Duodenal mucosa (tissue), 2 donors: ENCODE data around the gene KIF5C.

Experiments used
- H3K27ac ChIP-seq: one replicate; pipeline ENCODE4 v1.7.0; 2013; ENCODE audit warnings: low read depth, low read length
- H3K27me3 ChIP-seq, 2 donors: one replicate each; pipeline ENCODE4 v1.7.0; 2013; ENCODE audit warnings: low read length in 2 of 2, control low read depth in 1 of 2; ENCODE audit not compliant: insufficient read depth in 2 of 2, control insufficient read depth in 1 of 2
- H3K36me3 ChIP-seq, 2 donors: one replicate each; pipeline ENCODE4 v1.7.0; 2013; ENCODE audit warnings: low read length in 2 of 2, control low read depth in 1 of 2; ENCODE audit not compliant: insufficient read depth in 2 of 2, control insufficient read depth in 1 of 2
- H3K4me1 ChIP-seq, 2 donors: one replicate each; pipeline ENCODE4 v1.7.0; 2013; ENCODE audit warnings: low read length in 2 of 2, control low read depth in 1 of 2; ENCODE audit not compliant: insufficient read depth in 2 of 2, control insufficient read depth in 1 of 2
- H3K4me3 ChIP-seq, 2 donors: one replicate each; pipeline ENCODE4 v1.7.0; 2013; ENCODE audit warnings: low read length in 2 of 2, low read depth in 1 of 2
- H3K9ac ChIP-seq, 2 donors: one replicate each; pipeline ENCODE4 v1.7.0; 2013; ENCODE audit warnings: low read length in 2 of 2, low read depth in 1 of 2
- H3K9me3 ChIP-seq, 2 donors: one replicate each; pipeline ENCODE4 v1.7.0; 2013; ENCODE audit warnings: low read length in 2 of 2, control low read depth in 1 of 2; ENCODE audit not compliant: control insufficient read depth in 1 of 2

KIF5C gene

DNA sequence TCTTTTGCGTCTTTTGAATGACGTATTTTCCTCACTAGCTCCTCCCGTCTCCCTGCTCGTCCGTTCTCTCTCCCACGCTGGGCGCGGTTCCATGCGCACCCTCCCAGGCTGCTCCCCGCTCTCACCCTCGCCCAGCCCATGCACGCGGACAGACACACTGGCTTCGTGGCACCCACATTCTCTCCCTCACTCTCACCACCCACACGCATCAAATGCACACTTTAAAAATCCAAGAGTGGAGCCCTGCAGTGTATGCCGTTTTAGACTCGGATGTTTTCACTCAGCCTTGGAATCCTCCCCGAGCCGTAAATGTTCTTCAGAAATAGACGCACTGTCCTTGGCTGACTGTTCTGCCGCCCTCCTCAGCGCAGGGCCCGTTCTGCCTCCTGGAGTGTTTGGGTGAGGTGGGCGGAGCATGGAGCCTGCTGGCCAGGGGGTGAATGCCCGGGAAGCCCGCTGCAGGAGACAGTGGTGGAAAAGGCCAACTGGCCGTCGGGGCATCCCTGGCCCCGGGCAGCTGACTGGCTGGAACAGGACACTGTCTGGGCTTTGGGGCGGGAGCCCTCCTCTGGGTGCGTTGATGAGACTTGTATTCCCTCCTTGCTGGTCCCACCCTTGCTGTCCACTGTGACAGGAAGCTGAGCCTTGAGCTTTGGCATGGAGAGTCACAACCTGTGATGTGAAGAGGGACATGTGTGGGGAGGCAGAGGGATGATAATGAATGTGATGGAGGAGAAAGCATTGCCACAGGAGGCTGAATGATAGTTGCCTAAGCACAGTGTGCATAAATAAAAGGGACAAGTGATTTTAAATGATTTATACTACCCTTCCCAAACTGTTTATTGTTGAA is 128.1 kb downstream of the KIF5C start:
- no peaks in the 10 kb centered on the region for H3K36me3 ChIP-seq
- no peak overlapping the region for H3K9ac ChIP-seq
- no peaks in the 10 kb centered on the region for H3K9me3 ChIP-seq
- no peak overlapping the region for H3K27ac ChIP-seq
- H3K27me3 ChIP-seq: no peaks in the 10 kb centered on the region
- H3K4me1 ChIP-seq: peaks cover 0 to 8% of the 10 kb centered on the region in 2 donors
- no peak overlapping the region for H3K4me3 ChIP-seq

DNA sequence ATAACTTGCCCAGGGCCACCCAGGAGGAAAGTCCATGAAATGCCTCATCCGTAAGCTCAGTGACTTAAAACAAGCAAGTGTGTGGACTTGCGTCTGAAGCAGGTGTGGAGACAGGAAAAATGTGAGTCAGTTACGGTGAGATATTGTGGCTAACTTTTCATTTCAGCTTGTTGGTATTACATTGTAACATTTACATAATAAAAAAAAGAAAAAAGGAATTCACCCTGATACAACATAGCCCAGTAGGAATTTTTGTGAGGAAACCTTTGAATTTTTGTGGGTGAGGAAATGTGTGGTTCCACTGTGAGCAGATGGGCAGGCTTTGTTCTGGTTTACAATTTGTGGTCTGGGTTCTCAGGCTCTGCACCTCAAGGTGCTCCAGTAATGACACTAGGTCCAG is 129.8 kb downstream of the KIF5C start:
- peaks cover 0 to 3% of the 10 kb centered on the region in 2 donors for H3K4me1 ChIP-seq
- no peak overlapping the region for H3K9ac ChIP-seq
- H3K4me3 ChIP-seq: no peak overlapping the region
- H3K27me3 ChIP-seq: no peaks in the 10 kb centered on the region
- H3K36me3 ChIP-seq: no peaks in the 10 kb centered on the region
- H3K27ac ChIP-seq: no peak overlapping the region
- no peaks in the 10 kb centered on the region for H3K9me3 ChIP-seq

- no peak overlapping the region for H3K9ac ChIP-seq
- no peaks in the 10 kb centered on the region for H3K9me3 ChIP-seq
- H3K27me3 ChIP-seq: no peaks in the 10 kb centered on the region
- no peaks in the 10 kb centered on the region for H3K36me3 ChIP-seq
- no peaks in the 10 kb centered on the region for H3K4me1 ChIP-seq
- H3K27ac ChIP-seq: no peak overlapping the region
- H3K4me3 ChIP-seq: no peak overlapping the region
Measured at GRCh38 chr2:149005471-149006077, 130.5 kb downstream of the KIF5C start.

DNA sequence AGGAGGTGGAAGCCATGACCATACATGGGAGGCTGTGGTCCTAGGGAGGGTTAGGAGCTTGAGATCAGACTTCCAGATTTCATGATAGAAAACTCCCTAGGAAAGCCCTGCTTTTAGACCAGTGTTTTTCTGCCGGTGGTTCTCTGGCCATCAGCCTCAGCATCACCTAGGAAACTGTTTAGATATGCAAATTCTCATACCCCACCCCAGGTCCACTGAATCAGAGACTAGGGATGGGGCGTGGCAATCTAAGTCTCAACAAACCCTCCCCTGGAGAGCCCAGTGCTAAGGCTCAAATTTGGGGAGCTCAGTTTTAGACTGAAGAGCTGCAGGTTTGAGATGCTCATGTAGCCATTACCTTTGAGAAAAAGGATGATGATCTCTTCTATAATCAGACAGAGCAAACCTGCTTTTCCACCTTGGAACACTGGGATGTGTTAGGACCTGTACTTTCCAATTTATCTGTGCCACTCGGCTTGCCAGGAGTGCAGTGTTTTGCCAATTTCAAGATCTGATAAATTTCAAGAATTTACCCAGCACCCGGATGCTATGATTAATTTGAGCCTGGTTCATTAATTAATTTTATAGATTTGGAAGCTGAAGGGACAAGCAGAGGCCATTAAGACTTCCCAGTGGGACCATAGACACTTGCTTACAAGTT is 132.0 kb downstream of the KIF5C start:
- no peak overlapping the region for H3K9ac ChIP-seq
- H3K9me3 ChIP-seq: no peaks in the 10 kb centered on the region
- no peak overlapping the region for H3K4me3 ChIP-seq
- H3K4me1 ChIP-seq: no peaks in the 10 kb centered on the region
- H3K27me3 ChIP-seq: no peaks in the 10 kb centered on the region
- H3K36me3 ChIP-seq: no peaks in the 10 kb centered on the region
- H3K27ac ChIP-seq: no peak overlapping the region

GRCh38 chr2:149008381-149008780 is 133.4 kb downstream of the KIF5C start:
- Histone ChIP-seq H3K36me3 (no peaks in the 10 kb centered on the region), H3K27ac (no peak overlapping the region), H3K27me3 (no peaks in the 10 kb centered on the region), H3K9ac (no peak overlapping the region), H3K4me3 (no peak overlapping the region), H3K4me1 (no peaks in the 10 kb centered on the region), H3K9me3 (no peaks in the 10 kb centered on the region)

DNA sequence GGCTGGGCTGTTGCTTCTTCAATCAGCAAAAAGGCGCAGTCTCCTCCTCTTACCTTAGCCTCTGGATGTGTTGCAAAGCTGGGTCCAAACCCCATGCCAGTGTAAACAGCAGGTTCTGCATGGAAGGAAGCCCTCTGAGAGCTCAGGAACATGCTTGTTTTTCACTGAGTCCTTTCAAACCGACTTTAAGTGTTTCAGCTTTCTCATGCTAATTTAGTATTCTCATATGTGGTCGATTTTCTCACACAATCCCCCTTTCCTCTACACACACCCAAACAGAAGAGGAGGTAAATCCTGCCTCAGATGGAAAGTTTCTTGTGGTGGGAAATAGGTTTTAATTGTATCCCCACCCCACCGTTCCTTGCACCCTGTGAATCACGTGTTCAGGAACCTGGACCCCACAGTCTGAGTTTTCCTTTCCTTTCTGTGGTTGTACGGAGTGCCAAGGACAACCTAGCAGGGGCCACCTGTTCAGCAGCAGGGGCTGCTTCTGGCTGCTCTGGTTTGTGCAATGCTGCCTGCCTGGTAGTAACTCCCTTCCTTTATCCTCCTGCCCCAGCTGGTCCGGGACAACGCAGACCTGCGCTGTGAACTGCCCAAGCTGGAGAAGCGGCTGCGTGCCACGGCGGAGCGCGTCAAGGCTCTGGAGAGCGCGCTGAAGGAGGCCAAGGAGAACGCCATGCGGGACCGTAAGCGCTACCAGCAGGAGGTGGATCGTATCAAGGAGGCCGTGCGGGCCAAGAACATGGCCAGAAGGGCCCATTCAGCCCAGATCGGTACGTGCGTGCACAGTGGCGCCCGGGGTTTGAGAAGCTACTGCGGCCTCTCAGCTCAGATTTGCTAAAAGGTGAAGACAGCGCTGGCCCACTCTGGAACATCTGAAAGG is 134.8 kb downstream of the KIF5C start:
- Histone ChIP-seq H3K4me1 (no peaks in the 10 kb centered on the region), H3K9me3 (no peaks in the 10 kb centered on the region), H3K27ac (no peak overlapping the region), H3K36me3 (no peaks in the 10 kb centered on the region), H3K27me3 (no peaks in the 10 kb centered on the region), H3K9ac (no peak overlapping the region), H3K4me3 (no peak overlapping the region)

DNA sequence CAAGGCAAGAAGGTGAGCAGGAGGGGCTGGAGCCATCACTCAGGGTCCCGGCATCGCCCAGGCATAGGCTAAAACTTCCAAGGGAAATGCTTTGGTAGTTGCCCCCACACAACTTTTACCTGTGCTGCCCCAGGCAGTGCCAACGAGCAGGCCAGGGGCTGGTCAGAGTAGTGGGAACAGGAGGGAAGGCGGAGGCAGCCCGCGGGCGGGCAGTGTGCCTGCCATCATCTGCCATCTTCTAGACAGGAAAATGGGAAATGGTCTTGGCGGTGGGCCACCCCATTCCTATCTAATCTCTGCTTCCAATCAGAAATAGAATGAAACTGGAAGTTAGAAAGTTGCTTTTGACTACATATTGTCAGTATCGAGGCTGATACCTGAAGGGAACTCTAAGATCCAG is 137.5 kb downstream of the KIF5C start:
- no peaks in the 10 kb centered on the region for H3K27me3 ChIP-seq
- peaks cover 0 to 3% of the 10 kb centered on the region in 2 donors for H3K4me1 ChIP-seq
- no peaks in the 10 kb centered on the region for H3K9me3 ChIP-seq

GRCh38 chr2:149015501-149015900 is 140.5 kb downstream of the KIF5C start:
- Histone ChIP-seq H3K9ac (no peak overlapping the region), H3K36me3 (no peaks in the 10 kb centered on the region), H3K4me1 (peaks cover 3 to 9% of the 10 kb centered on the region in 2 donors), H3K27me3 (no peaks in the 10 kb centered on the region), H3K27ac (no peak overlapping the region), H3K4me3 (no peak overlapping the region), H3K9me3 (no peaks in the 10 kb centered on the region)

More for the DNA sequence above, 137.5 kb downstream of the KIF5C start:
- Histone ChIP-seq H3K36me3 (no peaks in the 10 kb centered on the region), H3K27ac (no peak overlapping the region), H3K4me3 (no peak overlapping the region), H3K9ac (no peak overlapping the region)

DNA sequence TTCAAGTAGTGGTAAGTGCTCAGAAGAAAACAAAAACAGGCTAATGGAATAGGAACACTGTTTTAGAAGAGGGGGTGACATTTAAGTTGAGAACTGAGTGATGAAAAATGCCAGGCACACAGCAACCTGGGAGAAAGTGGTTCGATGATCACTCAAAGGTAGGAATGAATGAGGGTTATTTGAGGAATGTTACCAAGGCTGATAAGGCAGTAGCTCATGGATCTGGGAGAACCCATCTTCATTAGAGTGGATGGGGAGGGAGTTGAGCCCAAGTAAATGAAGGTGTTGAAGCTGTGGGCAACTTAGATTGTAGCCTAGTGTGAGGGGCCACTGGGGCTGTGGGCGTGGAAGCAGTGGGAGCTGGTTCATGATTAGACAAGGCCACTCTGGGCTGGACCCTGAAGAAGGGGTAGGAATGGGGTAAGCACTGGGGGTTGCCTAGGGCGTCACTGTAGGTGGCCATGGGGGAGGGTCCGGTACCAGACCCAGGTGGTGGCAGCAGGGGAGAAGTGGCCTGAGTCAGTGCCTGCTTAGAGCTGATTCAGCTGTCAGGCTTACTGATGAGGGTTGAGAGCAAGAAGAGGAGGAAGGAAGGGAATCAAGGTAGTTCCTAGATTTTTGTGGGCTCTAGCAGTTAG is 141.0 kb downstream of the KIF5C start:
- Histone ChIP-seq H3K4me1 (peaks cover 3 to 9% of the 10 kb centered on the region in 2 donors), H3K27me3 (no peaks in the 10 kb centered on the region), H3K4me3 (no peak overlapping the region), H3K9ac (no peak overlapping the region), H3K9me3 (no peaks in the 10 kb centered on the region), H3K27ac (no peak overlapping the region), H3K36me3 (no peaks in the 10 kb centered on the region)
